ENCODE results near the gene RSF1.

RSF1 gene

DNA sequence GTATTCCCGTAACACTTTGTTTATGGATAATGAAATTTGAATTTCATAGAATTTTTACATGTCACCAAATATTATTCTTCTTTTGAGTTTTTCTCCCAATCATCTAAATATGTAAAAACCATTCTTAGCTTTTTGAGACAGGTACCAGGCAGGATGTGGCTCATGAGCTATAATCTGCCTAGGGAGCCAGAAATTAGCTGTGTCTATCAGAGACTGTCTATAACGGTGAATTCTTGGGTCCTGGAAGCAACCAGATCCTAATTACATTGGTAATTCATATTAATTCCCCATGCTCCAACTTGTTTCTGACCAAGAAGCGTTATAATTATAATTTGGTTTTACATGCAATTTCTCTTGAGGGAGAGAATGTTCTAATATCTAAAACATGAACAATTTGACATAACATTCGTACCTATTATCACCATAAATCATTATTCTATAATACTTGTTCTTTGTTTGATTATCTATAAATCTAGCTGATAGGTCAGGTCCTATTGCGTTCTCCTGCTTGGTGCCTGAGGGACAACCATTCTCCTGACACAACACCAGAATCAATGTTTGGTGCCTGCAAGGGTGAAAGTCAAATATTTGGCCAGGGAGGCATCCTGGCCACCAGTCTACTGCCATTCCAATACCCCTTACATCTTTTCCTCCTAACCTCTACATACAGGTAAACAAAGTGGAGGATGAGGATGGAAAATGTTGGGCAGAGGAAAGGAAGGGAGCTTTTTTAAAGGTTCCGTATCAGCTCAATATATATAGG lies 69.9 kb downstream of the RSF1 start:
- DNase-seq (ENCODE audit: low read depth), result no peak

DNA sequence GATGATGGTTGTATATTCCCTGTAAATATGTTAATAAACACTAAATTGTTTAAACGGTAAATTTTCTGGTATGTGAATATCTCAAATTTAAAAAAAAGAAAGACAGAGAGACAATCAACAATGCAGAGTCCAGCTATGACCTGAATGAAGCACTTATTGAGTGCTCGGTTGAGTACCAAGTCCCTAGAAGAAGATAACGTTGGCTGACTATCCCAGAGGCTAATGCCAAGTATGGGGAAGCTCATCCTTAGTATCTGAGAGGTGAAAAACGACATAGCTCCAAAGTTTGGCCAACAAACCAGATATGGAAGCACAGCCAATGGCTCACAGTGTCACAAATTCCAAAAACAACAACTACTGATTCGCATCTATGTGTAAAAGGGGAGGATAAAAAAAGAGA lies 71.3 kb downstream of the RSF1 start:
- DNase-seq (ENCODE audit: low read depth), result no peak

DNA sequence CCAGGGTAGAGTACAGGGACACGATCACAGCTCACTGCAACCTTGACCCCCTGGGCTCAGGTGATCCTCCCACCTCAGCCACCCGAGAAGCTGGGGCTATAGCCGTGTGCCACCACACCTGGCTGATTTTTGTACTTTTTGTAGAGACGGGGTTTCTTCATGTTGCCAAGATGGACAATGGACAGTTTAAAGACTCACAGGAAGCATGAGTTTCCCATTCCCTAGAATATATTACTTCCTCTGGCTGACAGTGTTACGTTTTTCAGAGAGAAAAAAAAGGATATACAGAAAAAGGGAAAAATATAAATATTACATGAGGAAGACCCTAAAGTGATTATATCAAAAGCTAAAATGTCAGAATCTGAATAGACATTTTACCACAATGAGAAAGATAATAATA lies 72.3 kb downstream of the RSF1 start:
- DNase-seq (ENCODE audit: low read depth), result no peak

DNA sequence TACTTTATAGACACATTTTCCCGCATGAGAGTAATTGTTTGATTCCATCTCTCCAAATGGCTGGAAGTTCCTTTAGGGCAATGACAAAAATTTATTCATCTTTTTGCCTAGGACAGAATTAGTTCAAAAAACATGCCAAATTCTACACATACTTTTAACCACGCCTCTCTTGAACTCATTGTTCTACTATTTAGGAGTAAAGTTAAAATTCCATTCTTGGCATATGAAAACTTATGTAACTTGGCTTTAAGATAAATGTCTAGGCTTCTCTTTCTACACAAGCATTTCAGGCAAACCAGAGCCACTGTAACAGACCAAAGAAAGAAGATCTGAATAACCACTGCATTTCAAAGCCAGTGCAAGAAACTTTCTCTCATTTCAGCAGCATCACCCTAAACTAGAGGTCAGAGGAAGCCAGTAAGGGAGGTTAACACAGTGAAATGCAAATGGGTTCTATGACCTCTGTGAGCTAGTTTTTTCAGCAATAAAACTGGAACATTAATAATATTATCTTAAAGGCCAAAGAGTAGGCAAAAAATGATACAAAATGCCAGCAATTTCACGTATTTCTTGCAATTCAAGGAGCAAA lies 73.0 kb downstream of the RSF1 start:
- no peak for DNase-seq (ENCODE audit: low read depth)

DNA sequence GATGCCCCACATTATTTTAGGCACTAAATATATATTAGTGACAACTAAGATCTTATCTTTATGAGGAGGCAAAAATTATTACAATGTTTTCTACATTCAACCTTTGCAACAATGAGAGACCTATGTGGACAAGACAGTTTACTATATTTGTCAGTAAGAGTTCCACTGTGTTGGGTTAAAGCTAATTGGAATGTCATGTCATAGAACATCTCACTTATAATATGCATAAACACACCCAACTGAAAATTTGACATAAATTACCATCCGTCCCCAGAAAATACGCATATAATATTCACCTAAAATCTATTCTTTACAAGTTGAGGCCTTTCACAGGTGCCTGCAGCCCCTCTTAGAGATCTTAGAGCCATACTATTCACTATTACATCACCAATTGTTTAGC lies 84.0 kb downstream of the RSF1 start:
- DNase-seq (ENCODE audit: low read depth), result no peak

DNA sequence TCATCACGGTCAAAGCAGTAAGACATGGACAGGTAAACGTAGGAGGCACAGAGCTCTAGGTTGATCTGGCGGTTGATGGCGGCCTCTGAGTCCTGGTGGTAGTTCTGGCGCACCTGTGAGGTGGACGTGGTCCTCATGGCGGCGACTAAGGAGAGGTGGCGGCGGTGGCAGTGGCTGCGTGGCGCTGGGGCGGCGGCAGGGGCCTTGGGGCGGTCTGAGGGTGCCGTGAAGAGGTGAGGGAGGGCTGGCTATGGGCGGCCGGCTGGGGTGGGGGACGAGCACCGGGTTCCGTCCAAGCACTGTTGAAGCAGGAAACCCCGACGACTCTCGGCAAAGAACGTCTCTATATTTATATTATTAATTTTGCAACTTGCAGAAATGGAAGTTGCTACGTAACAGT lies 85.6 kb downstream of the RSF1 start:
- DNase-seq (ENCODE audit: low read depth), result no peak

DNA sequence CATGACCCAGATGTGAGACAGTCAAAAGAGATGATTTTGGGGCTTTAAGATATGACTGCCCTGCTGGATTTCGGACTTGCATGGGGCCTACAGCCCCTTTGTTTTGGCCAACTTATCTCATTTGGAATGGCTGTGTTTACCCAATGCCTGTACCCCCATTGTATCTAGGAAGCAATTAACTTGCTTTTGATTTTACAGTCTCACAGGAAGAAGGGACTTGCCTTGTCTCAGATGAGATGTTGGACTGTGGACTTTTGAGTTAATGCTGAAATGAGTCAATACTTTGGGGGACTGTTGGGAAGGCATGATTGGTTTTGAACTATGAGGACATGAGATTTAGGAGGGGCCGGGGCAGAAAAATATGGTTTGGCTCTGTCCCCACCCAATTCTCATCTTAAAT lies 88.4 kb downstream of the RSF1 start:
- no peak for DNase-seq (ENCODE audit: low read depth)

DNA sequence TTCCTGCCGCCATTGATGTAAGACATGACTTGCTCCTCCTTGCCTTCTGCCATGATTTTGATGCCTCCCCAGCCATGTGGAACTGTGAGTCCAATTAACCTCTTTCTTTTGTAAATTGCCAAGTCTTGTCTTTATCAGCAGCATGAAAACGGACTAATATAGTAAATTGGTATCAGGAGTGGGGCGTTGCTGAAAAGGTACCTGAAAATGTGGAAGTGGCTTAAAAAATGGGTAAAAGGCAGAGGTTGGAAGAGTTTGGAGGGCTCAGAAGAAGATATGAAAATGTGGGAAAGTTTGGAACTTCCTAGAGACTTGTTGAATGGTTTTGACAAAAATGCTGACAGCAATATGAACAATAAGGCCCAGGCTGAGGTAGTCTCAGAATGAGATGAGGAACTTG lies 89.7 kb downstream of the RSF1 start:
- DNase-seq (ENCODE audit: low read depth), result no peak

DNA sequence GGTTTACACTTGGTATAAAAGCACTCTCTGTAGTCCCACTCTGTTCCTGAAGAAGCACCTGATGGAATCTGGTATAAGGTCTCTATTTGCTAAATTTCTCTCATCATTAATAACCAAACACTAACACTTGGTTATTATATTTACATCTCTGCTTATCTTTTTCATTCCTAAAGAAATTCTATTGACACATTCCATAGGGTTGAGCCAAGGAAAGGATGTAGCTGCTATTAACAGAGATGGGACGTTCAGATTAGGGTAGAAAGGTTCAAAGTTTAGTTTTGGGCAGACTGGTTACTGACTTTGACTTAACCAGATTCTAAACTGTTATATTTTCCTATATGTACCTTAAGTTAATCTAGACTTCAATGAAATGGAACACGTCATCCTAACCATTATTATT lies 91.5 kb downstream of the RSF1 start:
- DNase-seq (ENCODE audit: low read depth), result no peak

DNA sequence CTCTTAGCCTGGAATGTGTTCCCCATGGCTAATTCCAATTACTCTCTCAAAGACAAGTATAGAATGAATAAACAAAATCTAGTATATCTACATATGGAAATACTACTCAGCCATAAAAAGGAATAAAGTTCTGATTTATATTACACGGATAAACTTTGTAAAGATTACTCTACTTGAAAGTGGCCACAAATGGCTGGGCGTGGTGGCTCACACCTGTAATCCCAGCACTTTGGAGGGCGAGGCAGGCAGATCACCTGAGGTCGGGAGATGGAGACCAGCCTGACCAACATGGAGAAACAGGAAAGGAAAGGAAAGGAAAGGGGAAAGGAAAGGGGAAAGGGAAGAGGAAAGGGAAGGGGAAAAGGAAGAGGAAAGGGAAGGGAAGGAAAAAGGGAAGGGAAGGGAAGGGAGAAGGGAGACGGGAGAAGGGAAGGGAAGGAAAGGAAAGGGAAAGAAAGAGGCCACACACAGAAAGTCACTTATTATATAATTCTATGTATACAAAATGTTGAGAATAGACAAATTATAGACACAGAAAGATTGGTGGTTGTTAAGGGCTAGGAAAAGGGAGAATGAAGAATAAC lies 92.2 kb downstream of the RSF1 start:
- no peak for DNase-seq (ENCODE audit: low read depth)

DNA sequence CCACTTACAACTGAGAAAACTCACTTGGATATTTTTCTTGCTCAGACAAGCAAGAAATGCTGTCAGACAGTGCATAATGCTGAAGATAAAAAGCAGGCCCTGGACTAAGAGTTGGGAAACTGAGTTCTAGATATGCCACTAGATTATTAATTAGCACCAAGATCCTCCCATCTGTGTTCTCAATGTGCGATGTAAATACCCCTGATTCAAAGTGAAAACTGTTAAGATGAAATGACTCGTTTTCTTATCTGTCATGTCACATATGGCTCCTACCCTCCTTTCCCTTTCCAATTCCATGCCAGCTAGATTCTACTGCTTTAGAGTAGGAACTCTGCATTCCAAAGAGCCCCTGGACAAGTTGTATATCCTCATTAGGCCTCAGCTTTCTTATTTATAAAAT lies 94.0 kb downstream of the RSF1 start:
- DNase-seq (ENCODE audit: low read depth), result no peak

DNA sequence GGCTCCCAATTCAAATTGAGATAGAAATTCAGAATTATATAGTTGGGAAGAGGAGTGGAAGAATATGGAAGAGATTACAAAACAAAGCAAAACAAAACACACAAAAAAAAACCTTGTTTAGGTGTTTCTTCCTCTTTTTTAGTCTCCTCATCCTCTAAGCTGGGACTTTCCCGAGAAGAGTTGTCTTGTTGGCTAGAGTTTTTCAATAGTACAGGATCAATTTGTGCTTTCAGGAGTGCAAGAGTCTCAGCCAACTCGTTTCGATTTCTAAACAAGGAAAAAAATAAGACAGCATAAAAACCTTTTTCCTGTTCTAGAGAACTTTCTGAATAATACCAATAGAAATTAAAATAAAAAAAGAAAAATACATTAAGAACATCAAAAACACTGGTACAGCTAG lies 95.1 kb downstream of the RSF1 start:
- DNase-seq (ENCODE audit: low read depth), result no peak

DNA sequence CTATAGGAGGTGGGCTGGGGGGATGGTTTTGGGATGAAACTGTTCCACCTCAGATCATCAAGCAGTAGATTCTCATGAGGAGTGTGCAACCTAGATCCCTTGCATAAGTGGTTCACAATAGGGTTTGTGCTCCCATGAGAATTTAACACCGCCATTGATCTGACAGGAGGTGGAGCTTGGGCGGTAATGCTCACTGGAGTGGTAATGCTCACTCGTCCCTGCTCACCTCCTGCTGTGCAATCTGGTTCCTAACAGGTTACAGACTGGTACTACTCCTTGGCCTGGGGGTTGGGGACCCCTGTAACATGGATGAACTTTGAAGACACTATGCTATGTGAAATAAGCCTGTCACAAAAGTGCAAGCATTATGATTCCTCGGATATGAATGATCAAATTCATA lies 95.9 kb downstream of the RSF1 start:
- DNase-seq (ENCODE audit: low read depth), result no peak

DNA sequence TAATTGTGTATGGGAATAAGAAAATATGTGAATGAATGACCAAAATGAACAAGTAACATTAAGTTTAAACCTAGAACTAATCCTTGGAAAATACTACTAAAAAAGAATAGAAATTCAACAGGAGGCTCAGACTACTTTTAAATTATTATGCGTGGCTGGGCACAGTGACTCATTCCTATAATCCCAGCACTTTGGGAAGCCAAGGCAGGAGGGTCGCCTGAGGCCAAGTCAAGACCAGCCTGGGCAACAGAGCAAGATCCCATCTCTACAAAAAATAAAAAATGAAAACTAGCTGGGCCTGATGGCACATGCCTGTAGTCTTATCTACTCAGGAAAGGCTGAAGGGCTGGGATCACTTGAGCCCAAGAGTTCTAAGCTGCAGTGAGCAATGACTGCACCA lies 97.5 kb downstream of the RSF1 start:
- DNase-seq (ENCODE audit: low read depth), result no peak

DNA sequence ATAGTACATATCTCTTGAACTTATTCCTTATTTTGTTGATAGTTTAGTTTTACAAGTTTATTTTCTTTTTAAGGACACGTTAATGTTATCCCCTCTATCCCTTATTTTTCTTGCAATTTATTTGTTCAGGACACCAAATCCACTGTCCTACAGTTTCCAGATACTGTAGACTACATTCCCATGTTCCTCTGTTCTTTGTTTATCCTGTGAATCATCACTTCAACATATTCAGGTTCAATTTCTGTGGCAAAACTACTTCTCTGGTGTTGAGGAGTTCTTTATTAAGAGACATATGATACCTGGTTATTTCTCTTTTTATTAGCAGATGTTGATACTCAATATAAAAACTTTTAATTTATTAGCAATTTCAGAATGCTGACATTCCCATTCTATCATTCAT lies 110.2 kb downstream of the RSF1 start:
- DNase-seq (ENCODE audit: low read depth), result no peak

DNA sequence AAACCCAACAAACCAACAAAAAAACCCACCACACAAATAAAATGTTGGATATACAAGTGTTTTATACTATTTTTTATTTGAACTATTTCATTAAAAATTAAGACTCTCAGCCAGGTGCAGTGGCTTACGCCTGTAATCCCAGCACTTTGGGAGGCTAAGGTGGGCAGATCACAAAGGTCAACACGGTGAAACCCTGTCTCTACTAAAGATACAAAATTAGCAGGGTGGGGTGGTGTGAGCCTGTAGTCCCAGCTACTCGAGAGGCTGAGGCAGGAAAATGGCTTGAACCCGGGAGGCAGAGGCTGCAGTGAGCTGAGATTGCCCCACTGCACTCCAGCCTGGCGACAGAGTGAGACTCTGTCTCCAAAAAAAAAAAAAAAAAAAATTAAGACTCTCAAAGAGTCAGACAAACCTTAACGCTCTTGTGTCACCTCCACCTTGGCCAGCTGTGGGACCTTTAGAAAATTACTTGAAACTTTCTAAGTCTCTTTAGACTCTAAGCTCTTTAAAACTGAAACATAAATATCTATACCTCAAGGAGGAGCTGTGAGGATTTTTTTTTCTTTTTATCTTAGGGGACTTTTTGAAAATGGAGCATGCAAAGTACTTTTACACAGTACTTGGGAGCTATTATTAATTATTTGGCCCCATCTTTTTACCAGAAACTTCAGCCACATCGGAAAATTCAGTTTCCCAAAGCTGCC lies 114.5 kb downstream of the RSF1 start:
- no peak for DNase-seq (ENCODE audit: low read depth)

DNA sequence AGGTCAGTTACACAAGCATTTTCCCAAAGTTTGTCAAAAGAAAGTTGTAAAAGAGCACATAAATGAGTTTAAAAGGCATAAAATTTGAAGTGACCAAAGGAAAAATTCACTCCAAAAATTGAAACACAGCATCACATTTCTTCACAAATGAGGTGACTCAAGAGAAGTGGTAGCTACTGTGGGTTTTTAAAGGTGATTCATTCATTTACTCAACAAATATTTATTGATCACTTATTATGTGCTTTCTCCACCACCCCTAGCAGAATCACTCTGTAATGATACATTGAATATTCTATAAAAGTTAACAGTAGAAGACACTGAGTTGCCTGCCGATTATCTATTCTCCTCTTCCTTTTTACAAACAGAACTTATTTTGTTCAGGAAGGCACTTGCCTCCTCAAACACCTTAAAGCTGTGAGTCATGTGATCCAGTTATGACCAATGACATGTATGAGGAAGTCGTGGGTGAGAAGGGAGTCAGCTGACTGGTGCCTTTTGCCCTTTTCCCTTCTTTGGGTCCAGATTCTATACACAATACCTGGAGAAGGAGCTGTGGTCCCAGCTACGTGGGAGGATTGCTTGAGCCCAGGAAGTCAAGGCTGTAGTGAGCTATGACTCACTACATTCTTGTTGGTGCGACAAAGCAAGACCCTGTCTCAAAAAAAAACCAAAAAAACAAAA lies 115.2 kb downstream of the RSF1 start:
- no peak for DNase-seq (ENCODE audit: low read depth)

DNA sequence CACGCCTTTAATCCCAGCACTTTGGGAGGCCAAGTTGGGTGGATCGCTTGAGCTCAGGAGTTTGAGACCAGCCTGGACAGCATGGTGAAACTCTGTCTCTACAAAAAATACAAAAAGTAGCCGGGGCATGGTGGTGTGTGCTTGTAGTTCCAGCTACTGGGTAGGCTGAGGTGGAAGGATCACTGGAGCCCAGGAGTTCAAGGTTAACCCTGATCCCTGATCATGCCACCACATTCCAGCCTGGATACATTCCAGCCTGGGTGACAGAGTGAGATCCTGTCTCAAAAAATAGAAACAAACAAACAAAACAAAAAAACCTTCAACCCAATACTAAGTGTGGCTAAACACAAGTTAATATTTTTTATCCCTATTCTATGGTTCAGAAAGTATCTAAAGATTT lies 116.5 kb downstream of the RSF1 start:
- no peak for DNase-seq (ENCODE audit: low read depth)

DNA sequence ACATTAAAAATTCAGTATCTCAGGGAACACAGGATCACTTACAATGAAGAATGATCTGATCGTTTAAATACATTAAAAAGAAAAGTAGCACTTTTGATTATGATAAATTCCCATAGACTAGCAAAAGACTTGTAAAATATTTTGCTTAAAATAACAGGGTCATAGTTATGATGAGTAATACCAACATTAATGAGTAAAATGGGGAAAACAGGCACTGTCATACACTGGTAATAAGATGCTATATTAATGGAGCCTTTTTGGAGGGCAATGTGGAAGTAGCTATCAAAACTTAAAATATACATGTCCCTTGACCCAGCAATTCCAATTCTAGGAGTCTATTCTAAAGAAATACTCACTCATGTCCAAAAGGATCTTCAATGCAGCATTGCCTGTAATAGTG lies 121.1 kb downstream of the RSF1 start:
- DNase-seq (ENCODE audit: low read depth), result no peak

DNA sequence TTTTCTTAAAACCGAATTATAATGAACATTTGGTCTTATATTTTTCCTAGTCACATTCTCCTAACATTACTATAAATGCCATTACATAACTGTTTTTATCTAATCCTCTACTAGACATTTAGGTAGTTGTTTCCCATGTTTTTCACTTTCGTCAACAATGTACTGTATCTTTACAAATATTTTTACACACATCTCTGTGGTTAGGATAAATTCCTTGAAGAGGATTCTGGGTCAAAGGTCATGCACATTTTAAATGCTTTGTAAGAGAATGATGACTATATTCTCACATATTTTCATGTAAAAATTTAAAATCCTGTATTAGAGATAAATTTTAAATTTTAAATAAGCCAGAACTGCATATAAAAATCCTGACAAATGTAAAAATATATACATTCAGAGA lies 121.6 kb downstream of the RSF1 start:
- DNase-seq (ENCODE audit: low read depth), result no peak

DNA sequence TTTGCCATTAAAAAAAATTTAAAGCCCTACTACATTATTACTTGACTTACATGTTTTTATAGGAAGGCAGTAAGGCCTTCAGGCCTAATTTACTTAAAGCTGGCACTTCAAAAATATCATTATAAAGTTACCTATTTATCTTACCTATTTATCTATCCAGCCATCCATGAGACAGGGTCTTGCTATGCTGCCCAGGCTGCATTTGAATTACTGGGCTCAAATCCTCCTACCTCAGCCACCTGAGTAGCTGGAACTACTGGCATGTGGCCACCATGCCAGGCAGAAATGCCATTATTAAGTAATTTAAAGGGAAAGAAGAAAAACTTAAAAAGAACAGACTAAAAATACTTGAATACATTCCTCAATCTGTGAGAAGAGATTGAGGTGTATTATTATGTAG lies 122.7 kb downstream of the RSF1 start:
- DNase-seq (ENCODE audit: low read depth), result no peak

DNA sequence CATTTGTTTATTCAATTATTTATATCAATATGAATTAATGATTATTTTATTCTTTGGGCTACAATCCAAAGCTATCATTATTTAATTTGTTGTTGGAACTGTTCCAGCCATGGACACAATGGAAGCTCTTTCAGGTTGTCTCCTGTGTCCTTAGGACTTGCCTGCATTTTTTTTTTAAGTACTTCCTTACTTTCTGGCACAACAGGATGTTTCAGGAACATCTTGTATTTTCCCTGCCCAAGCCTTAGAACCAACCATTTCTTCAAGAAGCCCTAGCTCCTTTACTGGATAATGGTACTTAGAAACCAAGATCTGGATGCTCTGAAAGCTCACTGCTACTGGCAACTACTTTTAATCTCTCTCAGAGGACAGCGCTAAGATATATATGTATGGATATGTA lies 125.1 kb downstream of the RSF1 start:
- DNase-seq (ENCODE audit: low read depth), result no peak

DNA sequence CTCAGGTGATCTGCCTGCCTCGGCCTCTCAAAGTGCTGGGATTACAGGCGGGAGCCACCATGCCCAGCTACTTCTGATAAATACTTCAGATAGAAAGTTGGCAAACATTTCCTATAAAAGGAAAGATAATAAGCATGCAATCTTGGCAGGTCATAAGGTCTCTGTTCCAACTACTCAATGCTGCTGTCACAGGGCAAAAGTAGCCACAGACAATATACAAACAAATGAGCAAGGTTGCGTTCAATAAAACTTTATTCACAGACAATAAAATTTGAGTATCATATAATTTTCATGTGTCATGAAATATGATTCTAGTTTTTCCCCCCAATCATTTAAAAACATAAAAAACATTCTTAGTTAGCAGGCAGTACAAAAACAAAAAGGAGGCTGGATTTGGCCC lies 129.9 kb downstream of the RSF1 start:
- no peak for DNase-seq (ENCODE audit: low read depth)

Data from activated T-cell treated with anti-CD3 and anti-CD28 coated beads for 24 hours (primary cell).